GM12801 (cell line): Measurements from ENCODE around the gene FHAD1.

Experiments
- CTCF ChIP-seq: IDR thresholded peaks from one replicate; pipeline ENCODE4 v1.5.1; 2011; ENCODE audit warnings: control low read depth; ENCODE audit not compliant: insufficient read length; ENCODE audit errors: extremely low read depth

FHAD1 gene

GRCh38 chr1:15212216-15212953, 34.6 kb upstream of the FHAD1 start:
- no peak for TF ChIP-seq CTCF

GRCh38 chr1:15212954-15213291, 34.1 kb upstream of the FHAD1 start:
- no peak for TF ChIP-seq CTCF

GRCh38 chr1:15213341-15213821, 33.6 kb upstream of the FHAD1 start:
- no peak for TF ChIP-seq CTCF

GRCh38 chr1:15214527-15214926, 32.5 kb upstream of the FHAD1 start:
- TF ChIP-seq CTCF: no peak

- TF ChIP-seq CTCF: no peak
Measured at GRCh38 chr1:15215116-15215515, 31.9 kb upstream of the FHAD1 start.

GRCh38 chr1:15217654-15218053, 29.4 kb upstream of the FHAD1 start:
- no peak for TF ChIP-seq CTCF

GRCh38 chr1:15218287-15219279, 28.4 kb upstream of the FHAD1 start:
- TF ChIP-seq CTCF: no peak
